Measurements from ENCODE around the gene TMEM89.

The TMEM89 gene

DNA sequence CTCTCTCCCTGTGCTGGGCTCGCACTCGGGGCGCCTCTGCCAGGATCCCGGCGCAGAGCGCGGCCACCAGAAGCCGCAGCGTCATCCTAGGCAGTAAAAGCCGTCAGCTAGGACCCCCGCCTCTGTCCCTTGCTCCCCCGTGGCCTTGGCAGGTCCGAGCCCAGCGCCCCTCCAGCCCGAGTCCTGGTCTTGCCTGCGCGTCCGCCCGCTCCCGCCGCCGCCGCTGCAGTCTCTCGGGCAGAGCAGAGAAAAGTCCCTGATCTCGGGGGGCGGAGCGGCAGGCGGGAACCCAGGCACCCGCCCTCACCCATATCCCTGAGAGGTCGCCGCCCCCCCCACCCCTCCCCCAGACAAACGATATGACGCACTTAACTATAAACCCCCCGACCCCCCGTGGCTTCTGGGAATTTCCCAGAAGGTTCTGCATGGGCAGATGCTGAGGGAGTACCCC lies 26.5 kb downstream of the TMEM89 start, which contains the start of gene COL7A1:
Gene COL7A1, minus strand, starts transcription at position 255 of the 451 bp plus-strand sequence. Its CDS starts 170 bp downstream, at position 85.
- no peak for DNase-seq
- H3K27ac ChIP-seq = peak within 1 kb of the TSS; percentile 84 to 90

DNA sequence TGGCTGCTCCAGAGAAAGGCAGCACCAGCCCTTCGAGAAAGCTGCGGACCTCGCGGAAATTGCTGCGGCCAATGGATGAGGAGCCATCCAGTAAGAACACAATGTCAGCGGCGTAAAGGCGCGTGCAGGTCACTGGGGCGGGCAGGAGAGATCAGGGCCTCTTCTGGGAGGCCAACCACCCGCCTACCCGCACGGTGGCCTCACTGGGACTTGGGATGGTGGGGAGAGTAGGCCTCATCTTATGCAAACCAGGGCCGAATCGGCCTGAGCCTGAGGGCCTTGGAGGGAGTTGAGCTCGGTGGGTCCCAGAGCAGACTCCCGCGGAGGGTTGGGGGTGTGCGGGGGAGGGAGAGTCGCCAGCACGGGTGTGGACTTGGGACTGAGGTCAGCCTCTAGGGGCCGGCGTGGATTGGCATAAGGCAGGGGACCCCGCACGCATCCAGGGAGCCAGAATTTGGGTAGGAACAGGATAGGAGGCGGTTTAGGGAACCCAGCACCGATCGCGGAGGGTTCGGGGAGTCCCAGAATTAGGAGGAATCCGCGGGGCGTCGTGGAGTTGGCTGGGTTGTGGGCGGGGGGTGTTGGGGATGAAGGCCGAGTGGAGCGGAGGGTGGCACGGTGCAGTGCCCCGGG lies 27.0 kb downstream of the TMEM89 start:
- Histone ChIP-seq H3K9me3 (no peaks in the 10 kb centered on the region), H3K4me1 (peaks cover 5 to 55% (median 49%) of the 10 kb centered on the region in 4 donors), H3K27ac (peak overlapping the region in 1 of 2 donors; percentile 90), H3K36me3 (peaks cover 6 to 20% (median 11%) of the 10 kb centered on the region in 3 donors), H3K4me3 (peak overlapping the region; percentile 43 to 55), H3K27me3 (peaks cover 0 to 6% of the 10 kb centered on the region in 2 donors)
- no peak for DNase-seq
- TF ChIP-seq, protein P1, sequence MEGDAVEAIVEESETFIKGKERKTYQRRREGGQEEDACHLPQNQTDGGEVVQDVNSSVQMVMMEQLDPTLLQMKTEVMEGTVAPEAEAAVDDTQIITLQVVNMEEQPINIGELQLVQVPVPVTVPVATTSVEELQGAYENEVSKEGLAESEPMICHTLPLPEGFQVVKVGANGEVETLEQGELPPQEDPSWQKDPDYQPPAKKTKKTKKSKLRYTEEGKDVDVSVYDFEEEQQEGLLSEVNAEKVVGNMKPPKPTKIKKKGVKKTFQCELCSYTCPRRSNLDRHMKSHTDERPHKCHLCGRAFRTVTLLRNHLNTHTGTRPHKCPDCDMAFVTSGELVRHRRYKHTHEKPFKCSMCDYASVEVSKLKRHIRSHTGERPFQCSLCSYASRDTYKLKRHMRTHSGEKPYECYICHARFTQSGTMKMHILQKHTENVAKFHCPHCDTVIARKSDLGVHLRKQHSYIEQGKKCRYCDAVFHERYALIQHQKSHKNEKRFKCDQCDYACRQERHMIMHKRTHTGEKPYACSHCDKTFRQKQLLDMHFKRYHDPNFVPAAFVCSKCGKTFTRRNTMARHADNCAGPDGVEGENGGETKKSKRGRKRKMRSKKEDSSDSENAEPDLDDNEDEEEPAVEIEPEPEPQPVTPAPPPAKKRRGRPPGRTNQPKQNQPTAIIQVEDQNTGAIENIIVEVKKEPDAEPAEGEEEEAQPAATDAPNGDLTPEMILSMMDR (IDR thresholded peaks at IDR 0.05) = no peak
- intact Hi-C loops (cut with DNase I; ENCODE audit: low total_unique reads) = loop anchor here (5.0 kb wide), 1 partner anchor 37 kb away; the partner anchor contains the start of gene PFKFB4

More for the DNA sequence above, 26.5 kb downstream of the TMEM89 start, which contains the start of gene COL7A1:
- Histone ChIP-seq H3K4me1 (peaks cover 7 to 60% (median 55%) of the 10 kb centered on the region in 4 donors), H3K36me3 (peaks cover 12 to 22% (median 16%) of the 10 kb centered on the region in 3 donors), H3K9me3 (no peaks in the 10 kb centered on the region), H3K27me3 (peaks cover 0 to 6% of the 10 kb centered on the region in 2 donors), H3K4me3 (peak within 1 kb of the TSS; percentile 43 to 55)
- TF ChIP-seq, protein P1 (IDR thresholded peaks at IDR 0.05) = no peak
- intact Hi-C loops (cut with DNase I; ENCODE audit: low total_unique reads) = no loop called here

DNA sequence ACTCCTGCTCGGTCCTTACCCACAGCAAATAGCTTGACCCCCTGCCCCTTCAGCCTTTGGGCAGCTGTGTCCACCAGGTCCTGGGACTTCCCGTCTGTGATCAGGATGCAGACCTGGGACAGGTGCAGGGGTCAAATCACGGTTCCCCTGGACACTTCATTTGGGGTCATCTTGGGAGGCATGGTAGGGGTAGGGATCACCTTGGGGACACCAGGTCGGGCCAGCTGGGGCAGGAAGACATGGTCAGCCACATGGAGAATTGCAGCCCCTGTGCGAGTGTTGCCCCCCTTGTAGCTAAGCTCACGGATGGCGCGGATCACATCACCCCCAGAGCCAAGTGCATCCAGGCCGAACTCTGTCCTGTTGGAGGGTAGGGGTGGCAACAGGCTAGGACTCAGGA lies 28.2 kb downstream of the TMEM89 start:
- intact Hi-C loops (cut with DNase I; ENCODE audit: low total_unique reads) = loop anchor here (5.0 kb wide), 1 partner anchor 36 kb away; the partner anchor contains the start of gene PFKFB4
- Histone ChIP-seq H3K27ac (no peak overlapping the region), H3K27me3 (peaks cover 0 to 6% of the 10 kb centered on the region in 2 donors), H3K4me3 (no peak overlapping the region), H3K9me3 (no peaks in the 10 kb centered on the region), H3K4me1 (peaks cover 0 to 43% (median 37%) of the 10 kb centered on the region in 4 donors), H3K36me3 (peaks cover 0 to 22% (median 0%) of the 10 kb centered on the region in 3 donors)
- DNase-seq = no peak
- TF ChIP-seq, protein P1 (IDR thresholded peaks at IDR 0.05) = no peak

DNA sequence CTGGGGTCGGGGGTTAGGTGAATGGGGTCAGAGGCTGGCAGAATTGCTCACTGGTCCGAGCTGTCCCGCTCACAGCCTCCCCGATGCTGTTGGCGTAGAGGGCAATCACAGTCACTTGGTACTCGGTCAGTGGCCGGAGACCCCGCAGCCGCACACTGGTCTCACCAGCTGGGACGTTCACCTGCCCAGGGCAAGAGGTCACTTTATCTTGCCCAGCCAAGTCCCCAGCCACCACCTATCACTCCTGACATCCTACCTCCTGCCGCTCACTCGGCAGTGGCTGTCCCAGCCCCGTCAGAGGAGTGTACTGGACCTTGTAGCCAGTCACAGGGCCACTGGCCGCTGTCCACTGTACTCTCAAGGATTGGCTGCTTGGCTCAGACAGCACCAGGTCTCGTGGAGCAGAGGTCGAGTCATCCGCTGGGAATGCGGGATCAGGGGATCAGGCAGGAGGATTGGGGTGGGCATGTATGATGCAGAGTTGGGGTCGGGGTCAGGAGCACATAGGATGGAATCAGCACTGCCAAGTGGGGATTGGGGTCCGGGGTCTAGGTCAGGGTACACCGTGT lies 29.0 kb downstream of the TMEM89 start:
- intact Hi-C loops (cut with DNase I; ENCODE audit: low total_unique reads) = loop anchor here (5.0 kb wide), 1 partner anchor 35 kb away; the partner anchor contains the start of gene PFKFB4

DNA sequence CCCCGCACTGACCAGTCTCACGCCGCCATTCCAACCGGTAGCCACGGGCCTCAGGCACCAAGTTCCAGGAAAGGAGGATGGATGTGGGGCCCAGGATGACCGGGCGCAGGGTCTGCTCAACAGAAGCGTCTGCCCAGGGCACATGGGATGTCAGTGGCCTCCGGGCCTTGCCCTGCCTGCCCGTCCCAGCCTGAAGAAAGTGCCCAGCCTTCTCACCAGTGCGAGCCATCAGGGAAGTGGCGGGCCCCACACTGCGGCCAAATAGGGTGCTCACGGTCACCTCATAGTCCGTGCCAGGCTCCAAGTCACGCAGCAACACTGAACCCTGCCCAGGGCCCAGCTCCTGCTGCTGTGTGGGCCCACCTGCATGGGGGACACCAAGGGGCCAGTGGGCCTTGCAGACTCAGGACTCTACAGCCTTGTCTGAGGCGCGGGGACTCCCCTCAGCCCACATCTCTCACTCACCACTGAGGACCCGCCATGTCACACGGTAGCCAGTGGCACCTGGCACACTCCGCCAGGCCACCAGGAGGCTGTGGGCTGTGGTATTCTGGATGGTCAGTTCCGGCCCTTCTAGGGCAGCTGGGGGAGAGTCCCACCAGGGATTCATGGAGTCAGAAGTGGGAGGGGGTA lies 29.6 kb downstream of the TMEM89 start:
- Histone ChIP-seq H3K36me3 (peaks cover 0 to 24% (median 0%) of the 10 kb centered on the region in 3 donors), H3K4me1 (peaks cover 0 to 29% (median 25%) of the 10 kb centered on the region in 4 donors), H3K4me3 (no peak overlapping the region), H3K9me3 (no peaks in the 10 kb centered on the region), H3K27me3 (peaks cover 0 to 6% of the 10 kb centered on the region in 2 donors), H3K27ac (no peak overlapping the region)
- TF ChIP-seq, protein P1 (IDR thresholded peaks at IDR 0.05) = no peak
- DNase-seq = no peak
- intact Hi-C loops (cut with DNase I; ENCODE audit: low total_unique reads) = loop anchor here (5.0 kb wide), 1 partner anchor 35 kb away; the partner anchor contains the start of gene PFKFB4

More for the DNA sequence above, 29.0 kb downstream of the TMEM89 start:
- Histone ChIP-seq H3K27ac (no peak overlapping the region), H3K4me1 (peaks cover 0 to 35% (median 30%) of the 10 kb centered on the region in 4 donors), H3K27me3 (peaks cover 0 to 6% of the 10 kb centered on the region in 2 donors), H3K4me3 (no peak overlapping the region), H3K9me3 (no peaks in the 10 kb centered on the region), H3K36me3 (peaks cover 0 to 22% (median 0%) of the 10 kb centered on the region in 3 donors)
- DNase-seq = no peak
- TF ChIP-seq, protein P1 (IDR thresholded peaks at IDR 0.05) = no peak
